Uterus (tissue), 2 donors: ENCODE measurements around the gene ING2.

ENCODE experiments used
- POLR2A ChIP-seq, 2 donors: fragments of 450-650 bp; IDR thresholded peaks; one replicate each; pipeline ENCODE4 v1.6.1; 2016; ENCODE audit warnings: antibody characterized with exemption in 2 of 2, mild to moderate bottlenecking in 1 of 2, moderate library complexity in 1 of 2
- TF ChIP-seq, protein P1 (sequence below), 4 experiments: fragments of 200-600 bp in 2 of 4; fragments of 450-650 bp in 2 of 4; sonication (generic) in 2 of 4; IDR thresholded peaks; one replicate each; pipeline ENCODE4 v1.5.1; 2016 to 2019; ENCODE audit warnings: antibody characterized with exemption in 4 of 4, mild to moderate bottlenecking in 2 of 4, moderate library complexity in 1 of 4

GRCh38 chr4:183540410-183541009 lies 35.7 kb downstream of the ING2 start:
- TF ChIP-seq, protein P1, sequence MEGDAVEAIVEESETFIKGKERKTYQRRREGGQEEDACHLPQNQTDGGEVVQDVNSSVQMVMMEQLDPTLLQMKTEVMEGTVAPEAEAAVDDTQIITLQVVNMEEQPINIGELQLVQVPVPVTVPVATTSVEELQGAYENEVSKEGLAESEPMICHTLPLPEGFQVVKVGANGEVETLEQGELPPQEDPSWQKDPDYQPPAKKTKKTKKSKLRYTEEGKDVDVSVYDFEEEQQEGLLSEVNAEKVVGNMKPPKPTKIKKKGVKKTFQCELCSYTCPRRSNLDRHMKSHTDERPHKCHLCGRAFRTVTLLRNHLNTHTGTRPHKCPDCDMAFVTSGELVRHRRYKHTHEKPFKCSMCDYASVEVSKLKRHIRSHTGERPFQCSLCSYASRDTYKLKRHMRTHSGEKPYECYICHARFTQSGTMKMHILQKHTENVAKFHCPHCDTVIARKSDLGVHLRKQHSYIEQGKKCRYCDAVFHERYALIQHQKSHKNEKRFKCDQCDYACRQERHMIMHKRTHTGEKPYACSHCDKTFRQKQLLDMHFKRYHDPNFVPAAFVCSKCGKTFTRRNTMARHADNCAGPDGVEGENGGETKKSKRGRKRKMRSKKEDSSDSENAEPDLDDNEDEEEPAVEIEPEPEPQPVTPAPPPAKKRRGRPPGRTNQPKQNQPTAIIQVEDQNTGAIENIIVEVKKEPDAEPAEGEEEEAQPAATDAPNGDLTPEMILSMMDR (IDR thresholded peaks at IDR 0.05), result no peak
- no peak for TF ChIP-seq POLR2A (IDR thresholded peaks at IDR 0.05)
